Esophagus muscularis mucosa (tissue), 4 donors: ENCODE results near the gene PEX11B.

Experiments
- CTCF ChIP-seq, 3 experiments: fragments of 200-600 bp in 2 of 3; fragments of 450-650 bp in 1 of 3; sonication (generic) in 2 of 3; IDR thresholded peaks; one replicate each; pipeline ENCODE4 v1.5.1; 2017 to 2019; ENCODE audit warnings: antibody characterized with exemption in 3 of 3, mild to moderate bottlenecking in 2 of 3, moderate library complexity in 1 of 3
- EP300 ChIP-seq: sonication (generic); formaldehyde crosslinking; IDR thresholded peaks from one replicate; pipeline ENCODE4 v1.6.1; 2017; ENCODE audit warnings: antibody characterized with exemption
- POLR2A ChIP-seq: fragments of 450-650 bp; IDR thresholded peaks from one replicate; pipeline ENCODE4 v1.6.1; 2017; ENCODE audit warnings: antibody characterized with exemption, moderate library complexity, mild to moderate bottlenecking, low read depth
- POLR2AphosphoS5 ChIP-seq, 2 donors: sonication (generic); formaldehyde crosslinking; IDR thresholded peaks; one replicate each; pipeline ENCODE4 v1.6.1; 2017; ENCODE audit warnings: antibody characterized with exemption in 2 of 2

- TF ChIP-seq CTCF (IDR thresholded peaks at IDR 0.05) (no peak), POLR2A (no peak), POLR2AphosphoS5 (IDR thresholded peaks at IDR 0.05) (no peak), EP300 (no peak)
These were observed 35.3 kb upstream of the PEX11B start for GRCh38 chr1:145953861-145954260.
